ENCODE data around the gene PIP4K2A. TPM values are rescaled to one million over a fixed set of nuclear protein-coding genes. Genes with fewer than 3 reads are reported as not detected.

Gene PIP4K2A
- total and polyA plus RNA-seq, 2 donors (not counting 3 experiments of a cell fraction or from before 2014, with no cell fraction given): 11.8 to 32.6 TPM

GRCh38 chr10:22542773-22543172 lies 171.6 kb downstream of the PIP4K2A start:
- Histone ChIP-seq H3K4me3 (replicated peaks in 1 of 3; ENCODE audit: insufficient read depth in 1 of 3, low read depth in 1 of 3, low read length in 3 of 3) (no peak overlapping the region), H3K4me2 (ENCODE audit: insufficient read depth, low read length) (no peak overlapping the region), H3K27me3 (ENCODE audit: control insufficient read depth in 2 of 2, insufficient read depth in 2 of 2, low read length in 2 of 2) (no peaks in the 10 kb centered on the region), H3K27ac (ENCODE audit: insufficient read depth, low read depth, low read length) (no peak overlapping the region), H3K36me3 (ENCODE audit: control insufficient read depth in 2 of 2, extremely low read depth in 1 of 2, insufficient read depth in 2 of 2, low read length in 2 of 2) (peaks cover 0 to 22% of the 10 kb centered on the region in 2 experiments), H3K9me3 (replicated peaks; ENCODE audit: control insufficient read depth, insufficient read depth, low read length) (no peaks in the 10 kb centered on the region), H2AFZ (ENCODE audit: low read depth, low read length) (no peak overlapping the region), H4K20me1 (replicated peaks; ENCODE audit: control insufficient read depth, extremely low read depth, insufficient read depth, low read length) (no peaks in the 10 kb centered on the region), H3K9ac (replicated peaks; ENCODE audit: extremely low read depth, insufficient read depth, low read length) (no peak overlapping the region), H3K9me1 (replicated peaks; ENCODE audit: control insufficient read depth, extremely low read depth, insufficient read depth, low read length) (no peaks in the 10 kb centered on the region), H3K4me1 (ENCODE audit: control insufficient read depth, extremely low read depth, insufficient read depth, low read length) (no peaks in the 10 kb centered on the region), H3K79me2 (ENCODE audit: control insufficient read depth, insufficient read depth, low read length) (no peaks in the 10 kb centered on the region)
- TF ChIP-seq POLR2AphosphoS5 (IDR thresholded peaks at IDR 0.05; ENCODE audit: insufficient read depth, low read depth, low read length): no peak
- no peak for TF ChIP-seq POLR2A (IDR thresholded peaks at IDR 0.05; ENCODE audit: low read depth, low read length)
- TF ChIP-seq JUN (IDR thresholded peaks at IDR 0.05; ENCODE audit: borderline replicate concordance, insufficient read depth, insufficient read length, low read depth): no peak
- no peak for TF ChIP-seq EZH2 (IDR thresholded peaks at IDR 0.05; ENCODE audit: borderline replicate concordance, low read depth, low read length, severe bottlenecking)
- TF ChIP-seq CTCF (IDR thresholded peaks at IDR 0.05; ENCODE audit: extremely low read depth in 1 of 2, insufficient read depth in 1 of 2, low read depth in 1 of 2, low read length in 2 of 2): no peak
- no peak for TF ChIP-seq MYC (IDR thresholded peaks at IDR 0.05; ENCODE audit: low read depth, low read length)
- TF ChIP-seq FOS (IDR thresholded peaks at IDR 0.05; ENCODE audit: borderline replicate concordance, insufficient read depth, low read length): no peak
- no peak for TF ChIP-seq GATA2 (IDR thresholded peaks at IDR 0.05; ENCODE audit: insufficient read depth, insufficient read length, low read depth, low read length)
- no peak for TF ChIP-seq MAX (IDR thresholded peaks at IDR 0.05; ENCODE audit: insufficient read depth, insufficient read length)
- DNase-seq (ENCODE audit: low read depth, low spot score) (no peak), FAIRE-seq (no peak)
- dilution Hi-C loops (cut with MboI; ENCODE audit: extremely low pct_ligation_motif_present, low sequenced_read_pairs) (no loop called here), intact Hi-C loops (cut with micrococcal nuclease) (no loop called here)
- BruUV-seq (replicated peaks): no TSS peak
- POLR2A ChIA-PET: no interaction called here
- CTCF ChIA-PET: no interaction called here
